ENCODE data around the gene PSD2. TPM values are rescaled to one million over a fixed set of nuclear protein-coding genes. Genes with fewer than 3 reads are reported as not detected.

The PSD2 gene
- total RNA-seq, 1 experiment from 2014 or later: 0.22 TPM

- H3K4me1 Mint-ChIP-seq: peaks cover 5 to 15% of the 10 kb centered on the region in 2 experiments
- Histone ChIP-seq H3K4ac (ENCODE audit: low read depth, low read length) (no peak overlapping the region), H3K18ac (ENCODE audit: insufficient read length, low read depth, low read length) (no peak overlapping the region), H2BK20ac (ENCODE audit: low read depth, low read length, poor library complexity, severe bottlenecking) (no peak overlapping the region), H2BK120ac (ENCODE audit: low read depth, low read length, poor library complexity, severe bottlenecking) (no peak overlapping the region), H3T11ph (ENCODE audit: low read length) (no peak overlapping the region), H3K79me1 (ENCODE audit: insufficient read depth, low read depth, low read length, poor library complexity, severe bottlenecking) (no peaks in the 10 kb centered on the region), H3K9ac (ENCODE audit: extremely low read depth, insufficient read length, low read length) (no peak overlapping the region), H4K5ac (ENCODE audit: insufficient read length, low read depth, low read length) (no peak overlapping the region), H3K4me1 (ENCODE audit: insufficient read depth, low read length) (no peaks in the 10 kb centered on the region), H3K23me2 (ENCODE audit: insufficient read length, low read depth, low read length, poor library complexity, severe bottlenecking) (no peaks in the 10 kb centered on the region), H3K56ac (ENCODE audit: insufficient read length, low read depth, low read length) (no peak overlapping the region), H3K9me3 (ENCODE audit: control insufficient read depth, low read depth, low read length) (no peaks in the 10 kb centered on the region), H3K79me2 (ENCODE audit: insufficient read depth, low read length) (no peaks in the 10 kb centered on the region), H2BK12ac (ENCODE audit: insufficient read length, low read depth, low read length) (no peak overlapping the region), H2BK15ac (ENCODE audit: low read depth, low read length) (no peak overlapping the region), H3K27ac (ENCODE audit: insufficient read length, low read depth, low read length) (no peak overlapping the region), H3K23ac (ENCODE audit: insufficient read length, low read depth, low read length) (no peak overlapping the region), H4K91ac (ENCODE audit: insufficient read length, low read depth, low read length) (no peak overlapping the region), H2AFZ (ENCODE audit: low read length) (no peak overlapping the region), H3K4me2 (ENCODE audit: insufficient read depth, insufficient read length, low read length) (no peak overlapping the region), H4K20me1 (ENCODE audit: control insufficient read depth, insufficient read depth, insufficient read length) (no peaks in the 10 kb centered on the region), H3K27me3 (ENCODE audit: insufficient read depth, low read length) (no peaks in the 10 kb centered on the region), H2BK5ac (ENCODE audit: insufficient read length, low read length) (no peak overlapping the region), H3K14ac (ENCODE audit: insufficient read depth, low read length) (no peak overlapping the region), H2AK5ac (ENCODE audit: insufficient read length, low read length) (no peak overlapping the region), H4K8ac (replicated peaks; ENCODE audit: insufficient read length, low read depth, low read length) (no peak overlapping the region)
- H3K4me3 Mint-ChIP-seq: no peak overlapping the region
- no peaks in the 10 kb centered on the region; a peak in 1 of 5 replicates for H3K9me3 Mint-ChIP-seq
- H3K27ac Mint-ChIP-seq: no peak overlapping the region
- WGBS (ENCODE audit: extremely low coverage, insufficient read length, low lambda C conversion rate): no CpG with 5 or more reads among the region's 7 CpGs
- no peak for DNase-seq
- TF ChIP-seq CTCF (conservative IDR thresholded peaks at IDR 0.05): no peak
- H3K27me3 Mint-ChIP-seq (ENCODE audit: low read depth): peaks cover 71% of the 10 kb centered on the region
- no peaks in the 10 kb centered on the region for H3K36me3 Mint-ChIP-seq (ENCODE audit: insufficient read depth in 1 of 3, low read depth in 3 of 3)
Measured at GRCh38 chr5:139775872-139776271, 19.7 kb upstream of the PSD2 start.

All from H9 (cell line).